GM12873 (cell line): Measurements from ENCODE around the gene PADI1.

ENCODE experiments used
- CTCF ChIP-seq: IDR thresholded peaks from 2 replicates; pipeline ENCODE4 v1.5.1; 2012; ENCODE audit warnings: low read depth, mild to moderate bottlenecking, moderate library complexity, low read length, control low read depth; ENCODE audit not compliant: insufficient read depth; ENCODE audit errors: missing control alignments

PADI1 gene

GRCh38 chr1:17184822-17185484 lies 20.0 kb upstream of the PADI1 start:
- no peak for TF ChIP-seq CTCF

- TF ChIP-seq CTCF: no peak
Observed at GRCh38 chr1:17185485-17185860, 19.5 kb upstream of the PADI1 start.

GRCh38 chr1:17186216-17186909 lies 18.6 kb upstream of the PADI1 start:
- no peak for TF ChIP-seq CTCF

- no peak for TF ChIP-seq CTCF
Observed at GRCh38 chr1:17187051-17187450, 17.9 kb upstream of the PADI1 start.

GRCh38 chr1:17188217-17188616 lies 16.7 kb upstream of the PADI1 start:
- TF ChIP-seq CTCF: no peak

GRCh38 chr1:17188889-17189631 lies 15.9 kb upstream of the PADI1 start:
- no peak for TF ChIP-seq CTCF

GRCh38 chr1:17189632-17189990 lies 15.3 kb upstream of the PADI1 start:
- TF ChIP-seq CTCF: no peak
